Stimulated activated CD8-positive, alpha-beta memory T cell treated with anti-CD3 and anti-CD28 coated beads, Interleukin-4, amount 100 ng/mL, for 4 hours (primary cell): Measurements from ENCODE around the gene GRK1.
"Not testable (repeated sequence)": the region's sequence is repeated elsewhere in the genome, so short reads cannot be mapped to it uniquely, and the experiment has no call there.

ENCODE experiments used
- DNase-seq, 2 donors: peaks; one replicate each; pipeline ENCODE4 v3.0.0-alpha.2; 2020; ENCODE audit warnings: low read depth in 2 of 2, low spot score in 1 of 2

The GRK1 gene

GRCh38 chr13:113666951-113667701 lies at the start of gene GRK1:
Gene GRK1, plus strand, starts transcription at chr13:113667219. Its CDS starts 168 bp downstream, at chr13:113667387.
- no peak for DNase-seq

- DNase-seq = no peak
Measured at GRCh38 chr13:113617961-113618360, 49.1 kb upstream of the GRK1 start.

- no peak for DNase-seq
Measured at GRCh38 chr13:113618455-113618854, 48.6 kb upstream of the GRK1 start.

- DNase-seq = no peak
Measured at GRCh38 chr13:113620036-113620796, 46.8 kb upstream of the GRK1 start.

GRCh38 chr13:113621046-113621445 lies 46.0 kb upstream of the GRK1 start:
- DNase-seq = no peak

GRCh38 chr13:113621498-113621897 lies 45.5 kb upstream of the GRK1 start:
- DNase-seq = not testable (repeated sequence)

- DNase-seq = not testable (repeated sequence)
Measured at GRCh38 chr13:113621986-113622550, 45.0 kb upstream of the GRK1 start.

- no peak for DNase-seq
Measured at GRCh38 chr13:113622791-113623490, 44.1 kb upstream of the GRK1 start.

- DNase-seq = no peak
Measured at GRCh38 chr13:113623491-113624234, 43.4 kb upstream of the GRK1 start.

- DNase-seq = no peak
Measured at GRCh38 chr13:113624235-113624587, 42.8 kb upstream of the GRK1 start.

- DNase-seq = not testable (repeated sequence)
Measured at GRCh38 chr13:113624640-113625304, 42.2 kb upstream of the GRK1 start.

GRCh38 chr13:113625965-113626721 lies 40.9 kb upstream of the GRK1 start:
- DNase-seq = no peak

- DNase-seq = no peak
Measured at GRCh38 chr13:113627136-113627535, 39.9 kb upstream of the GRK1 start.

GRCh38 chr13:113628291-113629270 lies 38.4 kb upstream of the GRK1 start:
- no peak for DNase-seq

- DNase-seq = no peak
Measured at GRCh38 chr13:113629866-113630265, 37.2 kb upstream of the GRK1 start.

GRCh38 chr13:113630296-113630695 lies 36.7 kb upstream of the GRK1 start:
- no peak for DNase-seq

GRCh38 chr13:113630804-113631203 lies 36.2 kb upstream of the GRK1 start:
- no peak for DNase-seq

- DNase-seq = no peak
Measured at GRCh38 chr13:113631341-113632095, 35.5 kb upstream of the GRK1 start.
